GM23338 (cell line): ENCODE data around the gene NR4A2.
A peak's percentile ranks its signal among the peaks of the same experiment; 100 is the strongest.

Experiments
- CTCF ChIP-seq, 2 experiments: fragments of 200-600 bp in 1 of 2; sonication (generic) in 1 of 2; conservative IDR thresholded peaks; 2 replicates each; pipeline versions ENCODE4 v1.5.1 to v1.6.1; 2016 to 2017; ENCODE audit warnings: antibody characterized with exemption in 2 of 2, low read depth in 2 of 2, mild to moderate bottlenecking in 2 of 2, moderate library complexity in 1 of 2
- EZH2 ChIP-seq: fragments of 200-600 bp; sonication (generic); IDR thresholded peaks from one replicate; pipeline ENCODE4 v1.8.0; 2017; ENCODE audit warnings: antibody characterized with exemption, mild to moderate bottlenecking, low read depth; ENCODE audit not compliant: unreplicated experiment
- POLR2AphosphoS5 ChIP-seq: IDR thresholded peaks from 2 replicates; pipeline ENCODE4 v1.6.1; 2016; ENCODE audit warnings: antibody characterized with exemption, low read depth

- TF ChIP-seq POLR2AphosphoS5 (no peak), CTCF (conservative IDR thresholded peaks at IDR 0.05; ENCODE audit: low read depth in 2 of 2) (no peak; a peak in 1 of 4 replicates), EZH2 (peak; percentile 77)
Measured at GRCh38 chr2:156329031-156329926, 3.2 kb downstream of the NR4A2 start.
